Neural cell (in vitro differentiated cells): ENCODE measurements around the gene RBM3. TPM values are rescaled to one million over a fixed set of nuclear protein-coding genes. Genes with fewer than 3 reads are reported as not detected.

Experiments
- H2AFZ ChIP-seq: fragments of 200-600, 300-800 bp; sonication (generic), shearing (Covaris generic); 2 replicates; pipeline ENCODE4 v1.6.0; 2014; ENCODE audit warnings: low read depth, mild to moderate bottlenecking, antibody characterized with exemption, low read length, moderate library complexity
- H3F3A ChIP-seq: fragments of 200-600 bp; shearing (Covaris generic); 2 replicates; pipeline ENCODE4 v1.6.1; 2016; ENCODE audit warnings: mild to moderate bottlenecking, moderate library complexity, mixed read lengths, antibody characterized with exemption, low read length; ENCODE audit not compliant: insufficient read depth, poor library complexity, severe bottlenecking
- H3K27ac ChIP-seq: fragments of 200-600, 300-800 bp; sonication (generic), shearing (Covaris generic); 2 replicates; pipeline ENCODE4 v1.5.1; 2014; ENCODE audit warnings: mild to moderate bottlenecking, low read length, moderate library complexity
- H3K27me3 ChIP-seq: fragments of 300-800, 200-600 bp; sonication (generic), shearing (Covaris generic); 2 replicates; pipeline ENCODE4 v1.6.0; 2014; ENCODE audit warnings: mild to moderate bottlenecking, low read depth, low read length, moderate library complexity; ENCODE audit not compliant: insufficient read depth
- H3K36me3 ChIP-seq: fragments of 300-800, 200-600 bp; sonication (generic), shearing (Covaris generic); 2 replicates; pipeline ENCODE4 v1.5.1; 2014; ENCODE audit warnings: mild to moderate bottlenecking, antibody characterized with exemption, low read length, moderate library complexity; ENCODE audit not compliant: insufficient read depth
- H3K4me2 ChIP-seq: fragments of 300-800, 200-600 bp; sonication (generic), shearing (Covaris generic); 2 replicates; pipeline ENCODE4 v1.6.0; 2014; ENCODE audit warnings: mild to moderate bottlenecking, low read length
- H3K4me3 ChIP-seq: fragments of 300-800, 200-600 bp; sonication (generic), shearing (Covaris generic); 2 replicates; pipeline ENCODE4 v1.5.1; 2014; ENCODE audit warnings: mild to moderate bottlenecking, low read length, moderate library complexity
- H3K79me2 ChIP-seq: fragments of 200-600 bp; shearing (Covaris generic); replicated peaks from 2 replicates; pipeline ENCODE4 v1.6.0; 2014; ENCODE audit warnings: mild to moderate bottlenecking, low read length, moderate library complexity; ENCODE audit not compliant: insufficient read depth
- H3K9ac ChIP-seq: fragments of 300-800, 200-600 bp; sonication (generic), shearing (Covaris generic); 2 replicates; pipeline ENCODE4 v1.6.1; 2016; ENCODE audit warnings: mild to moderate bottlenecking, low read length, mixed read lengths
- H3K9me2 ChIP-seq: fragments of 200-600 bp; shearing (Covaris generic); 2 replicates; pipeline ENCODE4 v1.6.1; 2016; ENCODE audit warnings: mild to moderate bottlenecking, low read length, mixed read lengths; ENCODE audit not compliant: insufficient read depth
- H3K9me3 ChIP-seq: fragments of 200-600, 300-800 bp; sonication (generic), shearing (Covaris generic); 2 replicates; pipeline ENCODE4 v1.6.1; 2016; ENCODE audit warnings: mild to moderate bottlenecking, mixed run types, low read length, moderate library complexity, mixed read lengths
- H4K20me1 ChIP-seq: fragments of 200-600 bp; shearing (Covaris generic); 2 replicates; pipeline ENCODE4 v1.6.1; 2016; ENCODE audit warnings: mild to moderate bottlenecking, mixed run types; ENCODE audit not compliant: insufficient read depth
- CTCF ChIP-seq: fragments of 450-650 bp; IDR thresholded peaks from 2 replicates; pipeline ENCODE4 v1.5.1; 2014; ENCODE audit warnings: antibody characterized with exemption, mild to moderate bottlenecking, moderate library complexity; ENCODE audit not compliant: poor library complexity, severe bottlenecking
- EP300 ChIP-seq: fragments of 450-650 bp; conservative IDR thresholded peaks from 2 replicates; pipeline ENCODE4 v1.6.1; 2014; ENCODE audit warnings: antibody characterized with exemption, mild to moderate bottlenecking, moderate library complexity; ENCODE audit not compliant: poor library complexity, severe bottlenecking
- EZH2 ChIP-seq: fragments of 200-600, 300-800 bp; shearing (Covaris generic), sonication (generic); IDR thresholded peaks from 2 replicates; pipeline ENCODE4 v1.6.1; 2014; ENCODE audit warnings: antibody characterized with exemption, low read length, borderline replicate concordance, mild to moderate bottlenecking; ENCODE audit not compliant: insufficient read depth, poor library complexity, severe bottlenecking
- MXI1 ChIP-seq: fragments of 450-650 bp; conservative IDR thresholded peaks from 2 replicates; pipeline ENCODE4 v1.6.1; 2014; ENCODE audit warnings: antibody characterized with exemption, mild to moderate bottlenecking; ENCODE audit not compliant: poor library complexity, severe bottlenecking
- POLR2AphosphoS5 ChIP-seq: IDR thresholded peaks from 2 replicates; pipeline ENCODE4 v1.6.1; 2012
- RAD21 ChIP-seq: fragments of 450-650 bp; conservative IDR thresholded peaks from 2 replicates; pipeline ENCODE4 v1.6.1; 2014; ENCODE audit warnings: antibody characterized with exemption, mild to moderate bottlenecking, moderate library complexity
- REST ChIP-seq: IDR thresholded peaks from 2 replicates; pipeline ENCODE4 v1.6.1; 2012; ENCODE audit warnings: borderline replicate concordance
- SMC3 ChIP-seq: fragments of 450-650 bp; conservative IDR thresholded peaks from 2 replicates; pipeline ENCODE4 v1.6.1; 2014; ENCODE audit warnings: antibody characterized with exemption, mild to moderate bottlenecking, moderate library complexity; ENCODE audit not compliant: poor library complexity
- TAF1 ChIP-seq: IDR thresholded peaks from 2 replicates; pipeline ENCODE4 v1.6.1; 2012; ENCODE audit warnings: low read depth
- polyA plus RNA-seq: library from polyadenylated mRNA; depleted of rRNA; stranded (reverse); fragments of >200 nt; gene quantifications from 2 replicates; pipeline ENCODE4 v1.2.3, GENCODE V29; 2014

RBM3 gene
- polyA plus RNA-seq, 1 donor from 2014 or later = 378 TPM

DNA sequence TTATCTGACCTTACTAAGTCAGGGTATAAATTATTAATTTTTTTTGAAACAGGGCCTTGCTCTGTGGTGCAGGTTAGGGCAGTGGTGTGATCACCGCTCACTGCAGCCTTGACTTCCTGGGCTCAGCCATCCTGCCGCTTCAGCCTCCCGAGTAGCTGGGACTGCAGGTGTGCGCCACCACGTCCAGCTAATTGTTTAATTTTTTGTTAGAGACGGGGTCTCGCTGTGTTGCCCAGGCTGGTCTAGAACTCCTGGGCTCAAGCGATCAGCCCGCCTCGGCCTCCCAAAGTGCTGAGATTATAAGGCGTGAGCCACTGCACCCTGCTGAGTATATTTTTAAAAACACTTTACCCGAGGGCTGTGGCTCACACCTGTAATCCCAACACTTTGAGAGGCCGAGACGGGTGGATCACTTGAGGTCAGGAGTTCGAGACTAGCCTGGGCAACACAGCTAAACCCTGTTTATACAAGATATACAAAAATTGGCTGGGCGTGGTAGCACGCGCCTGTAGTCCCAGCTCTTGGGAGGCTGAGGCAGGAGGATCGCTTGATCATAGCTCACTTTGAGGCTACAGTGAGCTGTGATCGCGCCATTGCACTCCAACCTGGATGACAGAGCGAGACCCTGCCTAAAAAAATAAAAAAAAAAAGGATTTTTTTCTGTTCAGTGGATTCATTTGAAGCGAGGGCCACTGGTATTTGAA lies 35.5 kb upstream of the RBM3 start:
- peak overlapping the region; percentile 85 for H3K27ac ChIP-seq
- peaks cover 4% of the 10 kb centered on the region for H3K79me2 ChIP-seq
- H3K4me3 ChIP-seq = peak overlapping the region; percentile 85
- H3F3A ChIP-seq = no peaks in the 10 kb centered on the region
- no peaks in the 10 kb centered on the region for H3K9me3 ChIP-seq
- no peaks in the 10 kb centered on the region for H3K27me3 ChIP-seq
- peak overlapping the region; percentile 4 for H2AFZ ChIP-seq
- peak overlapping the region; percentile 52 for H3K9ac ChIP-seq
- no peaks in the 10 kb centered on the region for H3K36me3 ChIP-seq
- H4K20me1 ChIP-seq = no peaks in the 10 kb centered on the region
- TF ChIP-seq EZH2 (no peak), EP300 (no peak), POLR2AphosphoS5 (no peak), TAF1 (no peak), REST (no peak), RAD21 (no peak), MXI1 (no peak), SMC3 (no peak), CTCF (no peak)
- no peak overlapping the region for H3K4me2 ChIP-seq
- H3K9me2 ChIP-seq = no peaks in the 10 kb centered on the region

DNA sequence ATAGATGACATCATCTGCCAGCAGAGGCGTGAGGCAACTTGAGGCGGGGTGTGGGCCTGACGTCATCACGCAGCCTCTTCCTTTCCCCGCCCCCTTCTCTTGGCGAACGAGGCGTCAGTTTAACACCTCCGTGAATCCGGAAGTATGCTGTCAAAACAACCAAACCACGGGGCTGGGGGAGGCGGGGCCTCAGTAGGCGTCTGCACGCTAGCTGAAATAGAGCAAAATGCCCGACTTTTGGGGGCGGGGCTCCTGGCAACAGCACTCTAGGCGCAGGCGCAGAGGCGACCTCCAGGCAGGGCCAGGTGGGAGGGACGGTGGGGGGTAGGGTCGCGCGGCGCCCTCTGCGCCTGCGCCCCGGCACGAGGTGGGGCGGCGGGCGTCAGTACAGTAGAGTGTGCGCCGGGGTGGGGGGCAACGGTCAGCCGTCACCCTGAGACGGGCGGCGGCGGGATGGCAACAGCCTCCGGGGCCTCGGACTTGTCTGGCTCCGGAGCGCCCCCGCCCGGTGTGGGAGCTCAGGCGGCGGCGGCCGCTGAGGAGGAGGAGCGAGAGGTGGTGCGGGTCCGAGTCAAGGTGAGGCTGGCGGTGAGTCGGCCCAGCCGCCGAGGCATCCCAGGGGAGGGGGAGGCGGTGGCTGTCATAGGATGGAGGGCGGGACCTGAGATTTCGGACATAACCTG lies 34.8 kb upstream of the RBM3 start, which contains the start of gene TBC1D25:
TBC1D25 (plus strand) TSS at position 370 of the 683 bp plus-strand sequence; CDS start at position 454, 84 bp downstream.
- H3K36me3 ChIP-seq = no peaks in the 10 kb centered on the region
- no peaks in the 10 kb centered on the region for H3K9me2 ChIP-seq
- H3K4me3 ChIP-seq = peak within 1 kb of the TSS; percentile 85
- peak within 1 kb of the TSS; percentile 90 for H3K9ac ChIP-seq
- H2AFZ ChIP-seq = peak within 1 kb of the TSS; percentile 69
- no peaks in the 10 kb centered on the region for H3F3A ChIP-seq
- H3K27ac ChIP-seq = peak within 1 kb of the TSS; percentile 85
- peak within 1 kb of the TSS; percentile 55 for H3K4me2 ChIP-seq
- H3K9me3 ChIP-seq = no peaks in the 10 kb centered on the region
- H3K79me2 ChIP-seq = peaks cover 4% of the 10 kb centered on the region
- no peaks in the 10 kb centered on the region for H3K27me3 ChIP-seq
- H4K20me1 ChIP-seq = no peaks in the 10 kb centered on the region
- no peak for TF ChIP-seq REST
- peak; percentile 41 for TF ChIP-seq RAD21
- peak; percentile 60 for TF ChIP-seq CTCF
- TF ChIP-seq EZH2 = no peak
- peak; percentile 37 for TF ChIP-seq EP300
- TF ChIP-seq POLR2AphosphoS5 = peak; percentile 79
- peak; percentile 38 for TF ChIP-seq SMC3
- TF ChIP-seq MXI1 = no peak
- TF ChIP-seq TAF1 = no peak
